ENCODE results near the gene PCDHA13.
"Not testable (repeated sequence)": the region's sequence is repeated elsewhere in the genome, so short reads cannot be mapped to it uniquely, and the experiment has no call there.

DNA sequence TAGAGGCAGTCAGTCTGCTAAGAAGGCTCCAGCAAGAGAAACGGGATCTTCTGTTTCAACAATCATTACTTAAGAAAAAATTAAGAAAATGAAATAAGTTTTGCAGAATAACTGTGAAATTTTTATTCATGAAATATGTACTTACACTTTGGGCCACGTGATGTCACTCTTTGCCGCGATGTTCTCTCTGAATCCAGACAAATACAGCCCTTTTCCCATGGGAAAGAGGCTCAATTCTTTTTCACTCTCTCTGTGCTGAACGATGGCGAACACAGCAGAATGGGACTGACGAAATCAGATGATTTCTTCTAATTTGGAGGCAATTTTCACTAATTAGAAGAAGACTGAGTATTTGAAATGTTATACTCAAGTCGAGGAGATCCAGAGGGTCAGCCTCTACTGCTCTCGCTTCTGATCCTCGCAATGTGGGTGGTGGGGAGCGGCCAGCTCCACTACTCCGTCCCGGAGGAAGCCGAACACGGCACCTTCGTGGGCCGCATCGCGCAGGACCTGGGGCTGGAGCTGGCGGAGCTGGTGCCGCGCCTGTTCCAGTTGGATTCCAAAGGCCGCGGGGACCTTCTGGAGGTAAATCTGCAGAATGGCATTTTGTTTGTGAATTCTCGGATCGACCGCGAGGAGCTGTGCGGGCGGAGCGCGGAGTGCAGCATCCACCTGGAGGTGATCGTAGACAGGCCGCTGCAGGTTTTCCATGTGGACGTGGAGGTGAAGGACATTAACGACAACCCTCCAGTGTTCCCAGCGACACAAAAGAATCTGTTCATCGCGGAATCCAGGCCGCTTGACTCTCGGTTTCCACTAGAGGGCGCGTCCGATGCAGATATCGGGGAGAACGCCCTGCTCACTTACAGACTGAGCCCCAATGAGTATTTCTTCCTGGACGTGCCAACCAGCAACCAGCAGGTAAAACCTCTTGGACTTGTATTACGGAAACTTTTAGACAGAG is 33.5 kb upstream of the PCDHA13 start, which contains the start of gene PCDHA9:
- TF ChIP-seq, protein P1, sequence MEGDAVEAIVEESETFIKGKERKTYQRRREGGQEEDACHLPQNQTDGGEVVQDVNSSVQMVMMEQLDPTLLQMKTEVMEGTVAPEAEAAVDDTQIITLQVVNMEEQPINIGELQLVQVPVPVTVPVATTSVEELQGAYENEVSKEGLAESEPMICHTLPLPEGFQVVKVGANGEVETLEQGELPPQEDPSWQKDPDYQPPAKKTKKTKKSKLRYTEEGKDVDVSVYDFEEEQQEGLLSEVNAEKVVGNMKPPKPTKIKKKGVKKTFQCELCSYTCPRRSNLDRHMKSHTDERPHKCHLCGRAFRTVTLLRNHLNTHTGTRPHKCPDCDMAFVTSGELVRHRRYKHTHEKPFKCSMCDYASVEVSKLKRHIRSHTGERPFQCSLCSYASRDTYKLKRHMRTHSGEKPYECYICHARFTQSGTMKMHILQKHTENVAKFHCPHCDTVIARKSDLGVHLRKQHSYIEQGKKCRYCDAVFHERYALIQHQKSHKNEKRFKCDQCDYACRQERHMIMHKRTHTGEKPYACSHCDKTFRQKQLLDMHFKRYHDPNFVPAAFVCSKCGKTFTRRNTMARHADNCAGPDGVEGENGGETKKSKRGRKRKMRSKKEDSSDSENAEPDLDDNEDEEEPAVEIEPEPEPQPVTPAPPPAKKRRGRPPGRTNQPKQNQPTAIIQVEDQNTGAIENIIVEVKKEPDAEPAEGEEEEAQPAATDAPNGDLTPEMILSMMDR (optimal IDR thresholded peaks at IDR 0.05 in 1 of 3, IDR thresholded peaks at IDR 0.05 in 1 of 3, conservative IDR thresholded peaks at IDR 0.05 in 1 of 3; ENCODE audit: extremely low read depth in 1 of 3, insufficient read depth in 2 of 3, low read length in 3 of 3) = not testable (repeated sequence)
- not testable (repeated sequence) for TF ChIP-seq EZH2 (IDR thresholded peaks at IDR 0.05; ENCODE audit: low read length)
